Measurements from ENCODE around the gene CEP63. TPM values are rescaled to one million over a fixed set of nuclear protein-coding genes. Genes with fewer than 3 reads are reported as not detected.

The CEP63 gene
- total RNA-seq, 1 experiment from 2014 or later = 37.4 TPM

DNA sequence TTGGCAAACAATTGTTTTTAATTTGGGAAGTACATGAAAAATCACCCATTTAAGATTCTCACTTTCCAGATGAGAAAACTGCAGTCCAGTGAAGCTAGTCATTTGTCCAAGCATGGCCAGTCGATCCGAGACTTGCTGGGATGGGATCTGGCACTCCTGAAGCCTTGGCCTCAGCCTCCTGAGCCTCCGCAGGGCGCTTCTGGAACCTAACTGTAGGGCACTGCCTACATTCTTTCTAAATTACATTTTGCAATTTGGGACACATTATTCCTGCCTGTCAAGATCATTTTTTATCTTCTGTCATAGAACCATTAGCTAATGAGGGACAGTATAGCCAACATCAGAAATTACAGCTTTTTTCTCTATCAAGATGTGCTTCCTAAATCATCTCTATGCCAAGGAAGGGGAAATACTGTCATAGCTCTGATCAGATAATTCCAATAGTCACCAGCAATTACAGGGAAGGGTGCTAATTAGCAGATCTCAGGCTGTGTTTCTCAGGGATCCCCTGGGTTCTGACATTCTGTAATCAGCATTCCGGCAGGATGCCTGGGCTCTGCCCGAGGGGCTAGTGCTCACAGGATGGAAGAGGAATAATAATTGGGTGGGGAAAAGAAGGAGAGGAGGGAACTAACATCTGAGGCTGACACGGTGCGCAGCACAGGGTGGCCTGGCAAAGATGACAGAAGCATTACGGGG, 28.3 kb upstream of the CEP63 start:
- CTCF ChIA-PET = interaction anchor here (0.6 kb wide), 1 partner anchor 306 kb away, joined by 3 read pairs; no protein-coding TSS in a partner anchor
- Mint-ChIP-seq H3K4me3 (ENCODE audit: low read depth, unreplicated experiment) (no peak overlapping the region), H3K9me3 (ENCODE audit: low read depth, unreplicated experiment) (no peaks in the 10 kb centered on the region), H3K36me3 (ENCODE audit: insufficient read depth, unreplicated experiment) (no peaks in the 10 kb centered on the region), H3K4me1 (ENCODE audit: low read depth, unreplicated experiment) (no peaks in the 10 kb centered on the region), H3K27me3 (ENCODE audit: unreplicated experiment) (peaks cover 14% of the 10 kb centered on the region), H3K27ac (ENCODE audit: unreplicated experiment) (no peak overlapping the region)
- DNase-seq = no peak
- intact Hi-C loops (cut with micrococcal nuclease; ENCODE audit: unreplicated experiment) = no loop called here
- BruUV-seq (replicated peaks) = no TSS peak
- TF ChIP-seq, protein P1, sequence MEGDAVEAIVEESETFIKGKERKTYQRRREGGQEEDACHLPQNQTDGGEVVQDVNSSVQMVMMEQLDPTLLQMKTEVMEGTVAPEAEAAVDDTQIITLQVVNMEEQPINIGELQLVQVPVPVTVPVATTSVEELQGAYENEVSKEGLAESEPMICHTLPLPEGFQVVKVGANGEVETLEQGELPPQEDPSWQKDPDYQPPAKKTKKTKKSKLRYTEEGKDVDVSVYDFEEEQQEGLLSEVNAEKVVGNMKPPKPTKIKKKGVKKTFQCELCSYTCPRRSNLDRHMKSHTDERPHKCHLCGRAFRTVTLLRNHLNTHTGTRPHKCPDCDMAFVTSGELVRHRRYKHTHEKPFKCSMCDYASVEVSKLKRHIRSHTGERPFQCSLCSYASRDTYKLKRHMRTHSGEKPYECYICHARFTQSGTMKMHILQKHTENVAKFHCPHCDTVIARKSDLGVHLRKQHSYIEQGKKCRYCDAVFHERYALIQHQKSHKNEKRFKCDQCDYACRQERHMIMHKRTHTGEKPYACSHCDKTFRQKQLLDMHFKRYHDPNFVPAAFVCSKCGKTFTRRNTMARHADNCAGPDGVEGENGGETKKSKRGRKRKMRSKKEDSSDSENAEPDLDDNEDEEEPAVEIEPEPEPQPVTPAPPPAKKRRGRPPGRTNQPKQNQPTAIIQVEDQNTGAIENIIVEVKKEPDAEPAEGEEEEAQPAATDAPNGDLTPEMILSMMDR (IDR thresholded peaks at IDR 0.05; ENCODE audit: unreplicated experiment) = no peak

DNA sequence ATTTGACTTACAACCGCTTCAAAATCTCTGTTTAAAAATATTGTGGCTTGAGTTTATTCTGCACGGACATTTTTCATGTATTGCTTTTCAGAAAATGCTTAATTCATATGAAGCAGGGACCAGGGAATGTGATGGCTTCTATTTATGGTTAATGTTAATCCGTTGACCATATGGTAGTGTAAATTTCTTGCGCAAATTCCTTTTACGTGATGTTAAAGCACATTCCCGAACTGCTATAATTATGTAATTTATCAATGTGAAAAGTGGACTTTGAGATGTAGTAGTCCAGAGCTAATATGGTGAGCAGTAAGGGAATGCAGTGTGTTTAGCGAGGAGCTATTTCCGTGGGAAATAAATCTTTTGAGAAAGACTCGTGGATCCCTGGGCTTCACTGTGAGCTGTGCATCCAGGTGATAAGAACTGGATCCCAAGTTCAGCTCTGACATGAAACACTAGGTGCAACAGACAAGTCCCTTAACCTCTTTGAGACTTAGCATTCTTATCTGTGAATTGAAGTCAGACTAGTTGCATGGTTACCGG, 27.4 kb upstream of the CEP63 start:
- Mint-ChIP-seq H3K4me1 (ENCODE audit: low read depth, unreplicated experiment) (no peaks in the 10 kb centered on the region), H3K36me3 (ENCODE audit: insufficient read depth, unreplicated experiment) (no peaks in the 10 kb centered on the region), H3K9me3 (ENCODE audit: low read depth, unreplicated experiment) (no peaks in the 10 kb centered on the region), H3K4me3 (ENCODE audit: low read depth, unreplicated experiment) (no peak overlapping the region), H3K27me3 (ENCODE audit: unreplicated experiment) (peaks cover 14% of the 10 kb centered on the region), H3K27ac (ENCODE audit: unreplicated experiment) (no peak overlapping the region)
- no peak for DNase-seq
- CTCF ChIA-PET = no interaction called here
- TF ChIP-seq, protein P1 (IDR thresholded peaks at IDR 0.05; ENCODE audit: unreplicated experiment) = no peak
- intact Hi-C loops (cut with micrococcal nuclease; ENCODE audit: unreplicated experiment) = no loop called here
- BruUV-seq (replicated peaks) = no TSS peak

DNA sequence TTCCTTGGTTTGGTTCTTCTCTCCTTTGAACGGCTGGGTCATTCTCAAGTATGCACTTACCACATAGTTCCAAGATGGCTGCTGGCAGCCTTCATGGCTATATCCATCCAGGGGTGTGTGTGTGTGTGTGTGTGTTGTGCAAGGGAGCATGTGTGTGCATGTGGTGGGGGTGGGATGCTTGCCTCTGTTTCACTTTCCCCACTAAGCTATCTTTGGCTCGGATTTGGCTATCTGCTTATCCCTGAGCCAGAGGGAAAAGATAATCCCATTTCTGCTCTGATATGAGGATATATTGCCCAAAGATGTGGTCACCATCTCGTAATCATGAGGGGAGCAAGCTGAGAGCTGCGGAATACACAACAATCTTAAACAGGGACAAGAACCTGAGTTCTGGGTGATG, 26.3 kb upstream of the CEP63 start:
- Mint-ChIP-seq H3K36me3 (ENCODE audit: insufficient read depth, unreplicated experiment) (no peaks in the 10 kb centered on the region), H3K9me3 (ENCODE audit: low read depth, unreplicated experiment) (no peaks in the 10 kb centered on the region), H3K4me1 (ENCODE audit: low read depth, unreplicated experiment) (no peaks in the 10 kb centered on the region), H3K27me3 (ENCODE audit: unreplicated experiment) (peaks cover 14% of the 10 kb centered on the region), H3K27ac (ENCODE audit: unreplicated experiment) (no peak overlapping the region), H3K4me3 (ENCODE audit: low read depth, unreplicated experiment) (no peak overlapping the region)
- DNase-seq = no peak
- TF ChIP-seq, protein P1 (IDR thresholded peaks at IDR 0.05; ENCODE audit: unreplicated experiment) = no peak
- CTCF ChIA-PET = interaction anchor here (0.6 to 1.3 kb wide), 2 partner anchors 13 to 367 kb away, joined by 3 to 5 read pairs; no protein-coding TSS in a partner anchor
- no TSS peak for BruUV-seq (replicated peaks)
- intact Hi-C loops (cut with micrococcal nuclease; ENCODE audit: unreplicated experiment) = no loop called here

DNA sequence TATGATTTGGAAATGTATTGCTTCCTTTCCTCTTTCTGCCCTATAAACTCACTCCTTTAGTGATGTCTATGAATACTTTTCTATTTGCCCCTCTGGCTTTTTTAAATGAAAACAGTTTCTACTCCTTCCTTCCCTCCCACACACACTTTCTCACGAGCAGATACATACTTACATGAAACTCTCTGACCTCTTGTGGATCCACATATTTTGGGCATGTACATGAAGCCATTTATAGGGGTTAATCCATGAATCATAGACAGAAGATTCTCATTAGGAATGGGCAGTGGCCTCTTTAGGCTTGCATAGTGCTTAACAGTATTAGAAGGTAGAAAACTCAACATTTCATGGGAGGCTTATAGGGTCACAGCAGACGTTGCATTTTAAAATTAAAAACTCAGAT, 24.9 kb upstream of the CEP63 start:
- peaks cover 14% of the 10 kb centered on the region for H3K27me3 Mint-ChIP-seq (ENCODE audit: unreplicated experiment)
- intact Hi-C loops (cut with micrococcal nuclease; ENCODE audit: unreplicated experiment) = no loop called here
- no peaks in the 10 kb centered on the region for H3K9me3 Mint-ChIP-seq (ENCODE audit: low read depth, unreplicated experiment)
- TF ChIP-seq, protein P1 (IDR thresholded peaks at IDR 0.05; ENCODE audit: unreplicated experiment) = no peak
- no peak overlapping the region for H3K4me3 Mint-ChIP-seq (ENCODE audit: low read depth, unreplicated experiment)
- H3K4me1 Mint-ChIP-seq (ENCODE audit: low read depth, unreplicated experiment) = no peaks in the 10 kb centered on the region
- no peaks in the 10 kb centered on the region for H3K36me3 Mint-ChIP-seq (ENCODE audit: insufficient read depth, unreplicated experiment)
- no peak overlapping the region for H3K27ac Mint-ChIP-seq (ENCODE audit: unreplicated experiment)
- no peak for DNase-seq
- CTCF ChIA-PET = interaction anchor here (0.6 to 1.3 kb wide), 2 partner anchors 11 to 94 kb away, joined by 3 to 5 read pairs; no protein-coding TSS in a partner anchor
- no TSS peak for BruUV-seq (replicated peaks)
